Type B pancreatic cell (in vitro differentiated cells): ENCODE results near the gene GPR162. TPM values are rescaled to one million over a fixed set of nuclear protein-coding genes. Genes with fewer than 3 reads are reported as not detected.
"Not testable (repeated sequence)": the region's sequence is repeated elsewhere in the genome, so short reads cannot be mapped to it uniquely, and the experiment has no call there.

Experiments used
- DNase-seq: peaks from one replicate; pipeline ENCODE4 v3.0.0; 2021; ENCODE audit warnings: mixed read lengths; ENCODE audit not compliant: unreplicated experiment; ENCODE audit errors: extremely low spot score
- H3K27ac Mint-ChIP-seq: 2 replicates; pipeline ENCODE4 v1.8.0; 2021; ENCODE audit warnings: mild to moderate bottlenecking, mixed read lengths
- H3K27me3 Mint-ChIP-seq: 2 replicates; pipeline ENCODE4 v1.8.0; 2021; ENCODE audit warnings: mixed read lengths
- H3K36me3 Mint-ChIP-seq: 2 replicates; pipeline ENCODE4 v1.8.0; 2021; ENCODE audit warnings: mixed read lengths
- H3K4me1 Mint-ChIP-seq: one replicate; pipeline ENCODE4 v1.8.0; 2021; ENCODE audit warnings: mixed read lengths; ENCODE audit not compliant: unreplicated experiment
- H3K4me3 Mint-ChIP-seq: 2 replicates; pipeline ENCODE4 v1.8.0; 2021; ENCODE audit warnings: mild to moderate bottlenecking, mixed read lengths
- H3K9me3 Mint-ChIP-seq: 2 replicates; pipeline ENCODE4 v1.8.0; 2021; ENCODE audit warnings: mixed read lengths
- CTCF ChIP-seq: fragments of 200-600 bp; sonication (generic); conservative IDR thresholded peaks from 2 replicates; pipeline ENCODE4 v1.5.0; 2021; ENCODE audit warnings: antibody characterized with exemption, mild to moderate bottlenecking
- total RNA-seq: library from RNA; stranded (reverse); gene quantifications from 2 replicates; pipeline ENCODE4 v1.2.1, GENCODE V29; 2021; ENCODE audit warnings: low replicate concordance

The GPR162 gene
- total RNA-seq, 1 donor from 2014 or later: 17.8 TPM

GRCh38 chr12:6860116-6860515 is 38.5 kb downstream of the GPR162 start:
- DNase-seq: no peak
- TF ChIP-seq CTCF: no peak
- no peaks in the 10 kb centered on the region for H3K27me3 Mint-ChIP-seq
- no peak overlapping the region for H3K27ac Mint-ChIP-seq
- H3K4me3 Mint-ChIP-seq: no peak overlapping the region
- H3K4me1 Mint-ChIP-seq: no peaks in the 10 kb centered on the region
- peaks cover 45% of the 10 kb centered on the region for H3K36me3 Mint-ChIP-seq
- H3K9me3 Mint-ChIP-seq: no peaks in the 10 kb centered on the region

- Mint-ChIP-seq H3K4me3 (no peak overlapping the region), H3K27ac (no peak overlapping the region), H3K9me3 (no peaks in the 10 kb centered on the region), H3K27me3 (no peaks in the 10 kb centered on the region), H3K4me1 (no peaks in the 10 kb centered on the region), H3K36me3 (peaks cover 48% of the 10 kb centered on the region)
- no peak for DNase-seq
- no peak for TF ChIP-seq CTCF
These were observed 39.3 kb downstream of the GPR162 start for GRCh38 chr12:6860942-6861341.

- Mint-ChIP-seq H3K27ac (no peak overlapping the region), H3K4me1 (peaks cover 1% of the 10 kb centered on the region), H3K9me3 (no peaks in the 10 kb centered on the region), H3K36me3 (peaks cover 48% of the 10 kb centered on the region), H3K4me3 (no peak overlapping the region), H3K27me3 (no peaks in the 10 kb centered on the region)
- no peak for DNase-seq
- no peak for TF ChIP-seq CTCF
These were observed 39.8 kb downstream of the GPR162 start for GRCh38 chr12:6861391-6861790.

GRCh38 chr12:6863033-6863432 is 41.4 kb downstream of the GPR162 start:
- Mint-ChIP-seq H3K36me3 (peaks cover 41% of the 10 kb centered on the region), H3K4me3 (no peak overlapping the region), H3K4me1 (peaks cover 5% of the 10 kb centered on the region), H3K27me3 (no peaks in the 10 kb centered on the region), H3K9me3 (no peaks in the 10 kb centered on the region), H3K27ac (no peak overlapping the region)
- TF ChIP-seq CTCF: no peak
- DNase-seq: no peak

- H3K4me3 Mint-ChIP-seq: no peak overlapping the region
- peaks cover 9% of the 10 kb centered on the region for H3K4me1 Mint-ChIP-seq
- H3K27me3 Mint-ChIP-seq: no peaks in the 10 kb centered on the region
- peaks cover 41% of the 10 kb centered on the region for H3K36me3 Mint-ChIP-seq
- no peak overlapping the region for H3K27ac Mint-ChIP-seq
- no peak for DNase-seq
- TF ChIP-seq CTCF: no peak
- H3K9me3 Mint-ChIP-seq: no peaks in the 10 kb centered on the region
These were observed 42.1 kb downstream of the GPR162 start for GRCh38 chr12:6863586-6864321.

- H3K4me3 Mint-ChIP-seq: peak overlapping the region; percentile 70
- H3K9me3 Mint-ChIP-seq, DNase-seq, H3K27me3 Mint-ChIP-seq, H3K27ac Mint-ChIP-seq: not testable (repeated sequence)
- H3K4me1 Mint-ChIP-seq: peaks cover 18% of the 10 kb centered on the region
- H3K36me3 Mint-ChIP-seq: peaks cover 52% of the 10 kb centered on the region
These were observed 43.7 kb downstream of the GPR162 start for GRCh38 chr12:6865307-6865706.
